ENCODE measurements around the gene ITPR2.
"Not testable (repeated sequence)": the region's sequence is repeated elsewhere in the genome, so short reads cannot be mapped to it uniquely, and the experiment has no call there.

ITPR2 gene

DNA sequence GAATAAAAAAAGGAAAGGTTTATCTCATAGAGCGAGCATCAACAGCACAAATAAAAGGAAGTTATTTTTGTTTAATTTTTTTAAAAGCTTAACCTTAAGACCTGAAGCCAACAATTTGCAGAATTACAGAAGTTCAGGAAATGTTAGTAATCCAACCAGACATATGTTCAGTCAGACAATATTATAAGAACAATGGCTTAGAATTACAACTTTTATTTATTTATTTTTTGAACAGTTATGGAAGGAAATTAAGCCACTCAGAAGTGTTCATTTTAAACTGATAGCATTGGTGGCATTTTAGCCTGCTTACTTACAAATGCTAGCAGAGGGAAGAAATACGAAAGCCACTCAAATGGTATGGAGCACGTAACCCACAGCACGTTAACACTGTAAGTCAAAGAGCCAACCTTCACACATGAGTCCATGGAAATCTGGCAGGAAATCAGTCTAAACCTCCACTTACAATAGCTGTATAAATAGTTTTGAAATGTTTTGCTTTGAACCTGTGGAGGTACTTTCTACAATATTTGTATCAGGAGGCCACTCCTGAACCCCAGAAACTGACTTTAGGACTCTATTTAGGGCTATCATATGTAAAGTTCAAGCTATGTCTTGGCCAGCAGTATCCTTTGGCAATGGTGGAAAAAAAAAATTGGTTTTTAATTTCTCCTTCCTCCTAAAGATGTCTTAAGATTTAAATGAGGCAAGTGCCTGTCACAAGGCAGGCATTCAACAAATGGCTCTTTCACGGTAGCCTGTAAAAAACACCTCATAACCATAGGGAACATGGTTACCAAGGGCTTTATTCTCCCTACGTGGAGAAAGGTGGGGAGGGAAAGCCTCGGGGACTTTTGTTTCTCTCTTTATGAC is 102.3 kb downstream of the ITPR2 start:
- no peak for DNase-seq (ENCODE audit: low read depth)

DNA sequence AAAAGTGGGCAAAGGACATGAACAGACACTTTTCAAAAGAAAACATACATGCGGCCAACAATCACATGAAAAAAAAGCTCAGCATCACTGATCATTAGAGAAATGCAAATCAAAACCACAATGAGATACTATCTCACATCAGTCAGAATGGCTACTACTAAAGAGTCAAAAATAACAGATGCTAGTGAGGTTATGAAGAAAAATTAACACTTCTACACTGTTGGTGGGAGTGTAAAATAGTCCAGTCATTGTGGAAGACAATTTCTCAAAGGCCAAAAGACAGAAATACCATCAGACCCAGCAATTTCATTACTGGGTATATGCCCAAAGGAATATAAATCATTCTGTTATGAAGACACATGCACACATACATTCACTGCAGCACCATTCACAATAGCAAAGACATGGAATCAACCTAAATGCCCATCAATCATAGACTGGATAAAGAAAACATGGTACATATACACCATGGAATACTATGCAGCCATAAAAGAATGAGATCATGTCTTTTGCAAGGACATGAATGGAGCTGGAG is 103.8 kb downstream of the ITPR2 start:
- DNase-seq (ENCODE audit: low read depth), result not testable (repeated sequence)

DNA sequence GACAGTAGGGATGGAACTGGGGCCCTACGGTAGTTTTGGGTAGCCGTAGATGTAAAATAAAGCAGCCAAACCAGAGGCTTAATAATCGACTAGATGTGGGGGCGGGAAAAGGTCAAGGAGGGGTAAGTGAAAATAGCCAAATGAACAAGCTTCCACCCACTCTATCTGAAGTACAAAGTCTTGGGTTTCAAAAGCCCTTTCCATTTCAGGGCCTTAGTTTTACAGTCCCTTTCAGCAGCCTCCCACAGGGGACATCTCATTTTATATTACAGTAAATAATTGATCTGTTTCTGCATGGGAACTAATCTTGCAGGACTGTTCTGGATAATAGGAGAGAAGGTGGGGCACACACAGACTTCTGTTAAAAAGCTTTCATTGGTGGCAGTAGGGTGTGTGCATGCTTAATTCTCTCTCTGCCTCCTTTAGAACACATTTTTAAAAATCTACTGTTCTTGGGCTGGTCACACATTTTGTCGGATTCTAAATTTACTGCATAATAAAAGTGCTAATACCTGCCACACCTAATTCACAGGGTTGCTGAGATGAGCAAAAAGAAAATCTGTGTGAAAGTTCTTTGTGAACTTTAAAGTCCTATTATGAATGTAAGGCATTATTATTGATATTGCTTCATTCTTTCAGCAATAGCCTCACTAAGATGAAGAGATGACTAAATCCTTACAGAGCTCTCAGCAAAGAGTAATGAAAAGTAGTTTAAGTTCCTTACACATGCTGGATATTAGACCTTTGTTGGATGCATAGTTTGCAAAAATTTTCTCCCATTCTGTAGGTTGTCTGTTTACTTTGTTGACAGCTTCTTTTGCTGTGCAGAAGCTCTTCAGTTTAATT is 104.6 kb downstream of the ITPR2 start:
- DNase-seq (ENCODE audit: low read depth), result no peak

DNA sequence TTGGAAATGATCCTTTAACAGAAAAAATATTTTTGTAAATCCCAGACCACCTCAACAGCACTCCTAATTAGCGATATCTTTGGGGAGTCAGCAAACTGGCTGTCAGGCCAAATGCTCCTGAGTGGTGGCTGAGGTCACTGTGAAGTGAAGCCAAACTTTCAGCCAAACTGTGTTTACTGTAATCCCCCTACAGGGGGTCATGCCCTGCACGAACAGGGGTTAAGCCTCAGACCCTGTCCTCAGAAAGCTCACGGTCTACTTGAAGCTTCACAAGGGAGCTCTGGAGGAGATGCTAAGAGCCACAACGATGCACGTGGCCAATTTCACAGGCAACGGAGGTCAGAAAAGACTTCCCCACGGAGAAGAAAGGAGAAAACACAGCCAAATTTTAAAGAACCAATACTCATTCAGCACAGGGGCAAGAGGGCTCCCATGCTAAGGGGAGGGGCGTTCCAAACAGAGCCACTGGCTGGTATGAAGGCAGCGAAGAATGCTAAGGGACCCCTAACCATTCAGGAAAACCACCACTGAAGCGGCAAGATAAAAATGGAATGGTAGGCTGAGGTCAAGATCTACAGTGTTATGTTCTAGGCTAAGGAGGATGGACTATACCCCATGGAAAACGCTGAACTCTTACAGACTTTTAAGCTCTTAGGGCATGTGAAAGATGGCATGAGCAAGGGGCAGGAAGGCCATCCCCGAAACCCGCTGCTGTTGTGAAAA is 105.4 kb downstream of the ITPR2 start:
- no peak for DNase-seq (ENCODE audit: low read depth)

DNA sequence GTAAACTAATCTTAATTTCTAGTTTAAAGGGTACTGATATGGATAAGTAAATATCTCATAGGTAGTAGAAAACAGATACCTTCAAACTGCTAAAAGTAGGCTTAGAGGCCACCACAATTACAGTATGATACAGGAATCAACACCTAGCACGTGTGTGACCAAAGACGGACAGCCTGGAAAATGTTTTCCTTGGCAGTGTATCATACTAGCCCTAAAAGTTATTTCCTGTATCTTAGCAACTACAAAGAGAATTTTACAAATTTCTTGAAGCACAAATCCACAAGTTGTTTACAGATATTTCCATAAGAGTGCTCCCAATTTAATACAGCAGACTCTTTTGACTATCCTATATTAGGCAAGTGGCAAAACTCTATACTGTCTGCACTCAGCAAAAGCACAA is 106.0 kb downstream of the ITPR2 start:
- no peak for DNase-seq (ENCODE audit: low read depth)

DNA sequence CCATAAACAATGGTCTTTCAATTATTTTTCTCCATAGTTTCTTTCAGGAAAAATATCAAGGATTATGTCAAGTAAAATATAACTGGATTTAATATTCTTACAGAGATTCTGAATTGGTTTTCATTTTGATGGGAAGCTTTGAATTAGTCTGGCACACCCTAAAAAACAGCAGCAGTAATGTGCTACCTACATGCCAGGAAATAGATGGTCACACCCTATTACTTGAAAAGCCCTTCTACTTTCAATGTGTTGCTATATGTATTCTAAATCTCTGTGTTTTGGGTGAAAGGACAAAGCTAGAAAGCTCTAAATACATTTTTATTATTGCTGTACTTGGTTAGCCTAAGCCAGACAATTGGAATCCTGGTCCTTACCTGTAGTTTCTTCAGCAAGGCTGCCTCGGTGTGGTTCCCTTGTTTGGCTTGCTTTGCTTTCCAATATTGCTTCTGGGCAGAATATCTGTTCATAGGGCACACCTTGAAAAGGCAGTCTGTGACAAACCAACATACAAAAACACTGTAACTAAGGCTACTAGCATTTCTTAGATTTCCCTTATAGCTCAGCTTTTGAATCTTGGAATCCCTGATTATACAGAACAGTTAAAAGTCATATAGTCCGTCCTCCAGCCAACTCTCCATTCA is 107.6 kb downstream of the ITPR2 start:
- no peak for DNase-seq (ENCODE audit: low read depth)

DNA sequence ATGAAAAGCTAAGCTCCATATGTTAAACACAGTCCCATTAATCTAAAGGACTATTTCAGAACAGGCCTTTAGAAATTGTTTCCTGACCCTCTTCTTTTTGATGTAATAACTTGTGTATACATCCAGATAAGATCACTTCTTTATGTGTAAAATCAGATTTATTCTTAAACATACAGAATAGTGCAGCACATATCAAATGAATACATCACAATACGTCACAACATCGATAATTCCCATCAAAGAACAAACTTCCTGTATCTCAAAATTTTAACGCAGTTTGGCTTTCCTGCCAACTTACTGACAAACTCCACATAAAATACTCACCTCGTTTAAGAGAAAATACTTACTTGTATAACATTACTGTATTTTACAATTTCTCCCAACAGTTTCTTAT is 108.7 kb downstream of the ITPR2 start:
- DNase-seq (ENCODE audit: low read depth), result no peak

DNA sequence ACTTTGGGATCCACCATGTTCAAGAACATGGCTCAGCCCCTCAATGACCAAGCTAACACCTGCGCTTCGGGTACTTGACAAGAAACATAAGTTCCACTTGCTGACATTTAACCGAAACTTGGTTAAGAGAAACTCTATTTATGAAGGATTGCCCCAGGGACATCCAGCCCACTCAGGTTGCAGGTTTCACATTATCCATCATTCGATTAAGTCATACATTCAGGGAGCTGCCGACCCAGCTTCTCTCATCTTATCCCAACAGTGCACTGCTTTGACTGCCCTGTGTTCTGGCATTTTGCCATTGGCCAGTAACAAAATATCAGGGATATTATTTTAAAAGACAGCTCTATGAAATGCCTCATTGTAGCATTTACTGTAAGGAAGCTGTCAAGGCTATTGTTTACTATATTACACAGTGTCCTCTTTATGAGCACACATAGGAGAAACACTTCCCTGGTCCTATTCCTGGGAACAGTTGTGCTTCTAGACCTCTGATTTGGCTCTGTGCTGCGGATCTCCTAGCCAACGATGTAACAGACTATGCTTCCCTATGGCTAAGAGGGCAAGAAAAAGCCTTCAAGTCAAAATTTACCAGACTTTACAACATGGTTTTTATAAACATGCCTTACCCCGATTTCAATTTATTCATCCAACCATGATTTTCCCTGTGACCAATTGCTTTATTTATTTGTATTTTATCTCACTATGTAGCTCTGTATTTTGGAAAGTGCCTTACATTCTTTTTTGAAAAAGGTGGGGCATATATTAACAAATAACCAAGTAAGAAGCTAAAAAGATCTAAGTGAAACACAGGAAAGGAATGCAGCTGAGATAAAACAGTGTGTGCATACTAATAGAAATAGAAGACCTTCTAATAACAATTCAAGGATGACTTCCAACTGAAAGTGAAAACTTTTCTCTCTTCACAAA is 109.3 kb downstream of the ITPR2 start:
- no peak for DNase-seq (ENCODE audit: low read depth)

DNA sequence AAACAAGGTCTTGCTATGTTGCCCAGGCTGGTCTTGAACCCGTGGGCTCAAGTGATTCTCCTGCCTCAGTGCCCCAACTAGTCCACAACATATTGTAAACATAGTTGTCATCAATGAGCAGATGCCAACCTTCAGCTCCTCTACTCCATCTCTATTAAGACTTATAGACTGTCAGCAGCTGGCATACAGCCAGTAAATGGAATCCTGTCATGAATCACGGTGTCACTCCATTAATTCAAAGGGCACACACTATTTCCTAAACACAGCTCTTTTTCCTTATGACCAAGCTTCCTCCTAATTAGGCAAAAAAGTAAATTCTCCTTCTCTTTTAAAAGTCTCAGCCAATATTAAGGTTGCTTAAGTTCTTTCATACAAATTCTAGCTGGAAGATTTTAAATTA is 111.2 kb downstream of the ITPR2 start:
- no peak for DNase-seq (ENCODE audit: low read depth)

DNA sequence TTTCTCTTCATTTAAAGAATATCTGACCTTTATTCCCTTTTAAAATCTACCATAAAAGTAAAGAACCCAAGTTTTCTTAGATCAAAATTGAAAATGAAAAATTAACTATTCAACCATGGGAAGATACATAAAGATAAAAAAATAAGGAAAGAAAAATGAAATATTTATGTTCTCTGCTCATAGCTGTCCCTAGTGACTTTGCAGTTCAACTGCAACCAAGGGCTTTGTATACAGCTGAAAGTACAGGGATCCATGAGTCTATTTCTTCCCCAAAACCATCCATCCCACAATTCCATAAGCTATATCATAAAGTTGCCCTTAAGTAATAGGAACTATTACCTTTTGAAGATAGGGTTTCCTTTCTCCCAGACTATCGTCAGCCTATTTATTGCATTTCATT is 113.1 kb downstream of the ITPR2 start:
- DNase-seq (ENCODE audit: low read depth), result no peak

DNA sequence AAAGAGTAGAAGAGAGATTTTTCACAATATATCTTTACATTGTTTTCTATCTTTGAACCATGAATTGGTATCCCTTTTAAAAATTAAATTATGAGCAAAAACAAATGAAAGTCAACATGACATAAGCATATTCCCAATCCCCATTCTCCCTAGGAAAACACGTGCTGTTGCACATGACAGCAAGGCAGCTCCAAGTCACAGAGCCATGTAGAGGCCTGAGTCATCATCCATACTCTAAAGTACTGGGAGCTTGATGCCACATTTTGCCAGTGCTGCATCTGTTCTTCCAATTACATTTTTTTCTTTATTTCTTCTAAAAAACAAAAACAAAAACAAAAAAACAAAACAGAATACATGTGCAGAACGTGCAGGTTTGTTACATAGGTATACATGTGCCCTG is 115.2 kb downstream of the ITPR2 start:
- DNase-seq (ENCODE audit: low read depth), result no peak

DNA sequence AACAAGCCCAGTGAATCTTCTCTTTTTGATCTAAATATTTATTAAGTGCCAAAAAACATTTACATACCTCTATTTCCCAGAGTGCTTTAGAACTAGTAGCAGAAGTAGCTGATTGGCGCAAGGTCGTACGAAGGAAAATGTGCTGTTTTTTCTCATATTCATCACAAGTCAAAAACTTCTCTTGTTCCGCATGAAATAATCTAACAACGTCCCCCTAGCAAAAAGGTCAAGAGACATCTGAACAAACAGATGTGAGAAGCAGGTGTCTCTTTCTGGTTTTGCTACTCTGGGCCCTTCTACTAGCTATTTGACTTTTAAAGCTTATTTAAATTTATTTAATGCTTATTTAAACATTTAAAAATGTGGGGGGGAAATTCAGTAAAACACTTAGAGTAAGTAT is 117.8 kb downstream of the ITPR2 start:
- DNase-seq (ENCODE audit: low read depth), result no peak

DNA sequence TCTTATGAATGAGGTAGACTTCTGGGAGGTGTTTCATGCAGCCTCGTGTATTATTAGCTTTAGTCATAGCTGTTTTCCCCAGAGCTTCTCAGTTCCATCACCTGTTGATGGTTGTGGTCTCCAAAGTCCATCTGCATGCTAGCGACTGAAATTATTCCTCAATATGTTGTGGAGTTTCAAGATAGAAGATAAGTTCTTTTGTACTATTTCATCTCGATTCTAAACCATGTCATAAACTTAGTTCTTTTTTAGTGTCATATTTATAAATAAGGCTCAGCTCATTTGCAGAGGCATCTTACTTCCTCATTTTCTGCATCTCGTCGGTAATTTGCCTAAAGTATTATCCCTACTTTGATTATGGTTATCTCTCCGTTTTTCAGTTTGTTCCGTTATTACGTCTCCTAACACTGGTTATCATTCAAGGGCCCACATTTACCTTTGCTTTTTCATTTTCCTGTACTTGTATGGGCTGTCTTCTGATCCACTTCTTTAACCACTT is 119.1 kb downstream of the ITPR2 start:
- no peak for DNase-seq (ENCODE audit: low read depth)

DNA sequence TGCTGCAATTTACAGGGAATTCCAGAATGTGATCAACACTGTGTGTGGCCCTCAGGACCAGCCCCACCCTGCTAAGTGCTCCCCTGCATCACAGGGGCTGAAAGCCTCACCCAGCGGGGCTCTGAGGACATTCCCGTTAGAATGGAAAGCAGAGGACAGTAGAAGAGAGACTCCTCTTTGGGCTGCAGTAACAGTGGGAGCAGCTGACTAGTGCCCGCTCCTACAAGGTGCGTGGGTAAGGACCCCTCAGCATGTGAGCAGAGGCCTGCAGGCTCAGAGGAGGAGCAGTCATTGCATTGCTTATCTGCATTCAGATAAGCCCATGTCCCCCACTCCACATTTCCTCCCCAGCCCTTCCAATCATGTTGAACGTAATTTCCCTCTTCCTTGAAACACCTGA is 120.1 kb downstream of the ITPR2 start:
- no peak for DNase-seq (ENCODE audit: low read depth)

DNA sequence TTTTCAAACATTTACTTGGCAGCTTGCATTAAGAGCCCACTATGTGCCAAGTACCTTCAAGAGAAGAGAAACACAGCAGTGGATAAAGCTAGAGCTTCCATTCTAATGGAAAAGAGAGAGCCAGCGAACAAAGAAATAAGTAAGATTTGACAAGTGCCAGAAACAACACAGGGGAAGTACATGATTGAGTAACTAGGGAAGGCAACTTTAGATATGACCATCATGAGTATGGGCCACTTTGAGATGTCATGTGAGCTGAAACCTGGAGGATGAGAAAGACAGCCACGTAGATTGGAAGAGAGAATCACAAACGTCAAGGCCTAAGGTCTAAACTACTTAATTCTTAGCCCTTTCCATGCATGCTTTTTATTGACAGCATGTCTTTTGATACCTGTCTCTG is 121.4 kb downstream of the ITPR2 start:
- no peak for DNase-seq (ENCODE audit: low read depth)

DNA sequence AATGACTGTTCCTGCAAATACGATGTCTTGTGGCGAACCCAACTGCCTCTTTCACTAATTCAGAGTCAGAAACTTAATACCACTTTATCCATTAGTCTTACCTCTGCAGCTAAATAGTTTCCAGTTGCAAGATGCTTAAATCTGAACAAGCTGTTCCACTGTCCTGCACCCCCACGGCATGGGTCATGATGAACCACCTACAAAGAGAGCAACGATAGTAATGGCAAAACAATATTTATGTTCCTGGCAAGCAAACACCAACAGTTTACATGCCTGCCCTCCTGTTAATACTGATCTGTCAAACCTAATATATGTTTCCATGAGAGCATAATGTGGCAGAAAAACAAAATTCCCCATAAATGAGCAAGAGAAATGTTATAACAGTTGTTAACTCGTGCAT is 121.9 kb downstream of the ITPR2 start:
- DNase-seq (ENCODE audit: low read depth), result peak; percentile 20

DNA sequence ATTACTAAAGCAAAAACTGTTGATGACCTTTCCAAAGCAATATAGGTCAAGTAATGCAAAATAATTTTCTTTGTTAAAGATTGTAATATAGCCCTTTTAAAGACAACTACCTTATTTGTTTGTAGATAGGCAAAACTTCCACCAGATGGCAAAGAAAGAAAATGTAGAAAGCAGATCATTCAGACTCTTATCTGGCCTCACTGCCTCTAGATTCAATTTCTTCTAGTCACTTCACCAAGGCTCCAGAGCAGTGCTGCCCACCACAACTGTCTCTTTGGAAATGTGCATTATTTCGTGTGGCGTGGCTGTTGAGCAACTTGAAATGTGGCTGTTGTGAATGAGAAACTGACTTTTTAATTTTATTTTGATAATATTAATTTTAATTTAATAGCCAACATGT is 127.1 kb downstream of the ITPR2 start:
- no peak for DNase-seq (ENCODE audit: low read depth)

DNA sequence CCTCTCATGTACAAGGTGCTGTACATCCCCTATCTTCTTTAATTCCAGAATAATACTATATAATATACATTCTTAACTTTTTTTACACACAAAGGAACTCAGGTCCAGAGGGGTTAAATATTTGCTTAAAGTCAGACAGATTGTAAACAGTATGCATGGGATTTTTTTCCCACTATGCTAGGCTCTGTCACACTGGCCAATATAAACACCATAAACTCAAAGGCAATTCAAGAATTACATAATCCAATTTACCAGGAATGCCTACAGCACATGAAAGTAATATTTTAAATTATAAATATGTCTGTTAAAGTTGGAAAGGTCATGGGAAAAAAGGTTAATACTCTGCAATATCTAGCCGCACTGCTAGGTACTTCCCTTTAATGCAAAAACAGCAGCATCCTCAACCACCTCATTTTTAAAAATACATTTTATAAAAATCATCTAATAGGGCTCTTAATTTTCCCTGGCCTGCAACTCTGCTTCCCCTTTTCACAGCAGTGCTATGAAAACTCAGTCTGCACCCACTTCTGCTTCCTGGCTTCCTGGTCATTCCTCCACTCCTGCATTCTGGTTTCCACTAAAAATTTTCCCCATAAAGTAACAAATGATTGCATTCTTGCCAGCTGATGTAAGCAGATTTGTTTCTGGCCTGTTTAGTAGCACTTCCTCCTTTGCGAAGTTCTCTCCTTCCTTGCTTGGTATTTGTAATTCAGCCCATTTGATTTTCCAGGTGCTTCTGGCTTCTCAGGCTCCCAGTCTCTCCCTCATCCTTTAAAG is 128.1 kb downstream of the ITPR2 start:
- DNase-seq (ENCODE audit: low read depth), result no peak

DNA sequence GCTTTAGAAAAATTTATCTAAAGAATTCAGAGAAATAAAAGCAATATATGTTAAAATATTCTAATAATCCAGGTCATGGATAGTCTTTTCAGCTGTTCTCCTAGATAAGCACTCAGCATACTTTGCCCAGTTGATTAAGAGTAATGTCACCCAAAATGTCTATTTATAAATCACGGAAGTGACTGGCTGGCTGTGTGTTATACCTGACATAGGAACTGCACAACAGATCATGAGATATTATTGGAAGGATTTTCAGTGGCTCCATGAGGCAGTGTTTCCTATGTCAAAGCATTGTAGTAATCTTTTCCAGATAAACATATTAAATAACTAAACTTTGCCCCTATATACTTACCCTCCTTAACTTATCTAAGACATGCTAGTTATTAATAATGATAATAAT is 128.8 kb downstream of the ITPR2 start:
- no peak for DNase-seq (ENCODE audit: low read depth)

DNA sequence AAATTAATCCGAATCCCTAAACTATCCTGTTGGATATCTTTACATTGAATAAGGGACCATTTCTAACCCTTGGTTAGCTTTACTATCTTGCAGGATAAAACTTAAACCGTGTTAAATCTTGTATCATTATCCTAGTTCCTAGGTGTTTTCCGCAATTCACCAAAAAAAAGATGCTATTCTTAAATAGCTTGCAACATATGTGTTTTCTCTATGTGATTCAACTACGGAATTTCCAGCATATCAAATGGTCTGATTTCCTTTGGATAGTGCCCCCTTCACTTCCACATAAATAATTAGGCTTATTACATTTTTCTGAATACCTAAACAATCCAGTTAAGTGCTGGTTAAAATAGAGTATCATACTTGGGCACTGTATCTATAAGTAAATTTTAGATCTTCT is 130.3 kb downstream of the ITPR2 start:
- DNase-seq (ENCODE audit: low read depth), result no peak

All from GM04504 (cell line).